Smooth muscle cell (in vitro differentiated cells): ENCODE results near the gene FGD6. TPM values are rescaled to one million over a fixed set of nuclear protein-coding genes. Genes with fewer than 3 reads are reported as not detected.
"Not testable (repeated sequence)": the region's sequence is repeated elsewhere in the genome, so short reads cannot be mapped to it uniquely, and the experiment has no call there.

Source experiments
- DNase-seq: peaks from one replicate; lab custom pipeline; 2025; ENCODE audit not compliant: unreplicated experiment; lab: John Stamatoyannopoulos, UW
- H2AFZ ChIP-seq: fragments of 200-600 bp; sonication (generic); 2 replicates; pipeline ENCODE4 v1.6.0; 2016; ENCODE audit warnings: antibody characterized with exemption, low read depth, mild to moderate bottlenecking
- H3F3A ChIP-seq: fragments of 200-600 bp; sonication (generic); 2 replicates; pipeline ENCODE4 v1.6.0; 2017; ENCODE audit warnings: antibody characterized with exemption, low read depth
- H3K27ac ChIP-seq: fragments of 200-600 bp; sonication (generic); 2 replicates; pipeline ENCODE4 v1.5.1; 2016; ENCODE audit warnings: low read depth, mild to moderate bottlenecking
- H3K27me3 ChIP-seq: fragments of 200-600 bp; sonication (generic); 2 replicates; pipeline ENCODE4 v1.6.1; 2016; ENCODE audit warnings: low read depth, mild to moderate bottlenecking
- H3K36me3 ChIP-seq: fragments of 200-600 bp; sonication (generic); 2 replicates; pipeline ENCODE4 v1.5.1; 2016; ENCODE audit warnings: low read depth
- H3K4me1 ChIP-seq: fragments of 200-600 bp; sonication (generic); 2 replicates; pipeline ENCODE4 v1.5.1; 2016; ENCODE audit warnings: low read depth
- H3K4me2 ChIP-seq: fragments of 200-600 bp; sonication (generic); 2 replicates; pipeline ENCODE4 v1.6.0; 2016; ENCODE audit warnings: mild to moderate bottlenecking
- H3K4me3 ChIP-seq: fragments of 200-600 bp; sonication (generic); 2 replicates; pipeline ENCODE4 v1.5.1; 2016; ENCODE audit warnings: mild to moderate bottlenecking
- H3K79me2 ChIP-seq: fragments of 200-600 bp; sonication (generic); 2 replicates; pipeline ENCODE4 v1.6.0; 2016; ENCODE audit warnings: low read depth, mild to moderate bottlenecking
- H3K9ac ChIP-seq: fragments of 200-600 bp; sonication (generic); 2 replicates; pipeline ENCODE4 v1.6.0; 2016; ENCODE audit warnings: low read depth
- H3K9me3 ChIP-seq: fragments of 200-600 bp; sonication (generic); replicated peaks from 2 replicates; pipeline ENCODE4 v1.5.1; 2016; ENCODE audit warnings: low read depth
- H4K20me1 ChIP-seq: fragments of 200-600 bp; sonication (generic); 2 replicates; pipeline ENCODE4 v1.6.0; 2016; ENCODE audit warnings: low read depth
- WGBS: methylation state at CpG from one replicate; pipeline ENCODE4 v1.1.7; 2016; ENCODE audit warnings: low lambda C conversion rate; 5-methylcytosine and 5-hydroxymethylcytosine counted together
- polyA plus RNA-seq: library from polyadenylated mRNA; unstranded; fragments of >200 nt; fragmentation: Nextera tagmentation; extraction: Ambion mirVana; gene quantifications from 2 replicates; pipeline ENCODE4 v1.2.1, GENCODE V29; 2016
- total RNA-seq: library from RNA; depleted of rRNA; stranded (reverse); fragments of >200 nt; gene quantifications from 2 replicates; pipeline ENCODE4 v1.2.3, GENCODE V29; 2014
- TF ChIP-seq, protein P1 (sequence below): fragments of 200-600 bp; sonication (generic); IDR thresholded peaks from 2 replicates; pipeline ENCODE4 v1.5.1; 2017; ENCODE audit warnings: borderline replicate concordance, mild to moderate bottlenecking, antibody characterized with exemption; ENCODE audit not compliant: insufficient read depth, poor library complexity, severe bottlenecking

Gene FGD6
- total and polyA plus RNA-seq, 2 experiments from 2014 or later = 2.5 to 7.7 TPM

DNA sequence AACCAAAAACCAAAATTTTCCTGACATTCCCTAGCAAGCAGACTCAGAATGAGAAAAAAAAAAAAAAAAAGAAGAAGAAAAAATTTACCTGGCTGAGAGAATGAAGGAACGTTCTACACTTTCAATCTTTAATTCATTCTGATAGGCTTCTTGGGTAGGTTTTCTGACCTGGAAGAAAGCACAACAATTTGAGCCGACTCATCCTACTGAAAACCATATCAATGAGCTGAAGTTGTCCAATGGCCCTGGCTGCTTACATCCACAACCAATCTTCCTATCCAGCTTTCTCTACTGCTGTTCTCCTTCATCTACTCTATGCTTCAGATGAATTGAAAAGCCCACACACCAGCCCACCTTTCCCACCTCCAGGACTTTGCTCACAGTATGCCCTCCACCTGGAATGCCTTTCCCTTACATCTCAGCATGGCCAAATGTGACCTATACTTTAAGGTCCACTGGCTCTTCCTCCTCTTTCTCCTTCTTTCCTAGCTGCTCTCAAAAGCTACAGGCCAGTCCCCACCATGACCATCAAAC is 112.3 kb downstream of the FGD6 start:
- Histone ChIP-seq H2AFZ (no peak overlapping the region), H3K4me1 (no peaks in the 10 kb centered on the region), H3K9ac (no peak overlapping the region), H3K9me3 (no peaks in the 10 kb centered on the region), H3K27me3 (no peaks in the 10 kb centered on the region), H3F3A (no peaks in the 10 kb centered on the region), H3K79me2 (no peaks in the 10 kb centered on the region), H3K4me3 (no peak overlapping the region), H3K27ac (no peak overlapping the region), H3K36me3 (no peaks in the 10 kb centered on the region), H3K4me2 (no peak overlapping the region), H4K20me1 (no peaks in the 10 kb centered on the region)
- TF ChIP-seq, protein P1, sequence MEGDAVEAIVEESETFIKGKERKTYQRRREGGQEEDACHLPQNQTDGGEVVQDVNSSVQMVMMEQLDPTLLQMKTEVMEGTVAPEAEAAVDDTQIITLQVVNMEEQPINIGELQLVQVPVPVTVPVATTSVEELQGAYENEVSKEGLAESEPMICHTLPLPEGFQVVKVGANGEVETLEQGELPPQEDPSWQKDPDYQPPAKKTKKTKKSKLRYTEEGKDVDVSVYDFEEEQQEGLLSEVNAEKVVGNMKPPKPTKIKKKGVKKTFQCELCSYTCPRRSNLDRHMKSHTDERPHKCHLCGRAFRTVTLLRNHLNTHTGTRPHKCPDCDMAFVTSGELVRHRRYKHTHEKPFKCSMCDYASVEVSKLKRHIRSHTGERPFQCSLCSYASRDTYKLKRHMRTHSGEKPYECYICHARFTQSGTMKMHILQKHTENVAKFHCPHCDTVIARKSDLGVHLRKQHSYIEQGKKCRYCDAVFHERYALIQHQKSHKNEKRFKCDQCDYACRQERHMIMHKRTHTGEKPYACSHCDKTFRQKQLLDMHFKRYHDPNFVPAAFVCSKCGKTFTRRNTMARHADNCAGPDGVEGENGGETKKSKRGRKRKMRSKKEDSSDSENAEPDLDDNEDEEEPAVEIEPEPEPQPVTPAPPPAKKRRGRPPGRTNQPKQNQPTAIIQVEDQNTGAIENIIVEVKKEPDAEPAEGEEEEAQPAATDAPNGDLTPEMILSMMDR = no peak
- 93% methylated on average over 2 of the region's 2 CpGs for WGBS
- DNase-seq = no peak

DNA sequence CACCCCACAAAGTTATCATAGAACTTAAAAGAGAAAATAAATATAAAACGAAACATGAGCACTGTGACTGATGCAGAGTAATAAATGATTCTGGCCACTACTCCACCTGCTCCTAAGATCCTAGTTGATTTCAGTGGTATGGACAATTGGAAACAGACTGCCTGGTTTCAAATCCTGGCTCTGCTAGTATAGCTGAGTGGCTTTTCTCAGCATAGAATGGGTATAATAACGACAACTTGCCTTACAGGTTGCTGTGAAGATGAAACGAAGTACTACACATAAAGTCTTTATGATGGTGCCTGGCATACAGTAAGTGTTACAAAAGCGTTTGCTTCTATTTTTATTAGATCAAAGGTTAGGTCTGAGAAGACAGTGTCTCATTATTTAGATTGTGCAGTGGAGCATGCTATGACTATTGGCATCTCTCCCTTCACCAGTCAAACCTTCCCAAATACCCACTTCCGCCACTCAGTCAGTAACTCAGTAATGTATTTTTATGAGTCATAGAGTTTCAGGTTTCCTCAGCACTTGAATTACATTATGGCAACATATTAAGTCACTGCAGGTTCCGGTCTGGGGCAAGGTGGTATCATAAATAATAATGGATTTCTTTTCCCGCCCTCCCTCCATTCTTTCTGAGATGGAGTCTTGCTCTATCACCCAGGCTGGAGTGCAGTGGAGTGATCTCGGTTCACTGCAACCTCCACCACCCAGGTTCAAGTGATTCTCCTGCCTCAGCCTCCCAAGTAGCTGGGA is 114.2 kb downstream of the FGD6 start:
- WGBS = 88% methylated on average over 8 of the region's 8 CpGs
- Histone ChIP-seq H3K4me2 (no peak overlapping the region), H3K79me2 (no peaks in the 10 kb centered on the region), H4K20me1 (no peaks in the 10 kb centered on the region), H3K9me3 (no peaks in the 10 kb centered on the region), H3K27ac (no peak overlapping the region), H3F3A (no peaks in the 10 kb centered on the region), H3K4me3 (no peak overlapping the region), H3K27me3 (no peaks in the 10 kb centered on the region), H2AFZ (no peak overlapping the region), H3K36me3 (no peaks in the 10 kb centered on the region), H3K9ac (no peak overlapping the region), H3K4me1 (peaks cover 4% of the 10 kb centered on the region)
- TF ChIP-seq, protein P1 = no peak
- no peak for DNase-seq

DNA sequence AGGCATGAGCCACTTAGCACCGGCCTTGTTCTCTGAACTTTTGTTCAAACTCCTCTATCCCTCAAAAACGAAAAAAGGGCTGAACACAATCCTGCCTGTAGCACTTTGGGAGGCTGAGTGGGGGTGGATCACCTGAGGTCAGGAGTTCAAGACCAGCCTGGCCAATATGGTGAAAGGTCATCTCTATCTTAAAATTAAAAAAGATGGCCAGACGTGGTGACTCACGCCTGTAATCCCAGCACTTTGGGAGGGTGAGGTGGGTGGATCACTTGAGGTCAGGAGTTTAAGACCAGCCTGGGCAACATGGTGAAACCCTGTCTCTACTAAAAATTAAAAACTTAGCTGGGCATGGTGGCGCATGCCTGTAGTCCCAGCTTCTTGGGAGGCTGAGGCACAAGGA is 115.3 kb downstream of the FGD6 start:
- not testable (repeated sequence) for H3K36me3 ChIP-seq, H3K4me3 ChIP-seq, H3K4me1 ChIP-seq, DNase-seq, H3K9me3 ChIP-seq, H3K27me3 ChIP-seq, H3K4me2 ChIP-seq, H3K9ac ChIP-seq, H3F3A ChIP-seq, H4K20me1 ChIP-seq, H3K27ac ChIP-seq, H3K79me2 ChIP-seq, H2AFZ ChIP-seq
- WGBS = 92% methylated on average over 5 of the region's 5 CpGs

DNA sequence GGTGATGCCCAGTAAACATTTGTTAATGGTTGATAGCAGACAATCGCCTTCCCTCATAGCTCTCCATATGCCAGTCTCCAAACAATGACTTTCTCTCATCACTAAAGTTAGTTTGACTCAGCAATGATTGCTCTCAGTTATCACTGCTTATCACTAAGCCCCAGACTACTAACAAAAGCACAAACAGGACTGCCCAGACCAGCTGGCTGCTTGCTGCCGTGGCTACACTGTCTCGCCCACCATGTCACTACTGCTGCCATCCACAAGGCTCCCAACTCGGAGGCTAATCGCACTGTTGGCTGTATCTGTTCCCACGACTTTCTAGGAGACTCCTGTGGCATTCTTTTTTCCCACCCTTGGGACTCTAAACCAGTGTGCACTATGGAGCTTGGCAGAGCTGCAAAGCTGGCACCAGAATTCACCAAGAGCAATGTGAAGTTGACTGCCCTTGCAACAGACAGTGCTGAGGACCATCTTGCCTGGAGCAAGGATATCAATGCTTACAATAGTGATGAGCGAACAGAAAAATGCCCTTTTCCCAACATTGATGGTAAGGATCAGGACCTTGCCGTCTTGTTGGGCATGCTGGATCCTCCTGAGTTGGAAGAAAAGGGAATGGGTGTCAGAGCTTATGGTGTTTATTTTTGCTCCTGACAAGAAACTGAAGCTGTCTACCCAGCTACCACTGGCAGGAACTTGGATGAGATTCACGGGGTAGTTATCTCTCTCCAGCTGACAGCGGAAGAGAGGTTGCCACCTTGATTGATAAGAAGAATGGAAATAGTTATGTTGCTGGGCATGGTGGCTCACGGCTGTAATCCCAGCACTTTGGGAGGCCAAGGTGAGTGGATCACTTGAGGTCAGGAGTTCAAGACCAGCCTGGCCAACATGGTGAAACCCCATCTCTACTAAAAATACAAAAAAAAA is 116.7 kb downstream of the FGD6 start:
- no peaks in the 10 kb centered on the region for H3K27me3 ChIP-seq
- no peaks in the 10 kb centered on the region for H4K20me1 ChIP-seq
- H2AFZ ChIP-seq = no peak overlapping the region
- no peak overlapping the region for H3K4me2 ChIP-seq
- H3F3A ChIP-seq = no peaks in the 10 kb centered on the region
- peaks cover 6% of the 10 kb centered on the region for H3K4me1 ChIP-seq
- H3K27ac ChIP-seq = no peak overlapping the region
- H3K9ac ChIP-seq = no peak overlapping the region
- no peaks in the 10 kb centered on the region for H3K79me2 ChIP-seq
- WGBS = 65% methylated on average over 11 of the region's 11 CpGs
- no peaks in the 10 kb centered on the region for H3K36me3 ChIP-seq
- no peaks in the 10 kb centered on the region for H3K9me3 ChIP-seq
- no peak for DNase-seq
- TF ChIP-seq, protein P1 = no peak
- no peak overlapping the region for H3K4me3 ChIP-seq
